Measurements from ENCODE around the gene EPHA3.
"Not testable (repeated sequence)": the region's sequence is repeated elsewhere in the genome, so short reads cannot be mapped to it uniquely, and the experiment has no call there.

The EPHA3 gene

DNA sequence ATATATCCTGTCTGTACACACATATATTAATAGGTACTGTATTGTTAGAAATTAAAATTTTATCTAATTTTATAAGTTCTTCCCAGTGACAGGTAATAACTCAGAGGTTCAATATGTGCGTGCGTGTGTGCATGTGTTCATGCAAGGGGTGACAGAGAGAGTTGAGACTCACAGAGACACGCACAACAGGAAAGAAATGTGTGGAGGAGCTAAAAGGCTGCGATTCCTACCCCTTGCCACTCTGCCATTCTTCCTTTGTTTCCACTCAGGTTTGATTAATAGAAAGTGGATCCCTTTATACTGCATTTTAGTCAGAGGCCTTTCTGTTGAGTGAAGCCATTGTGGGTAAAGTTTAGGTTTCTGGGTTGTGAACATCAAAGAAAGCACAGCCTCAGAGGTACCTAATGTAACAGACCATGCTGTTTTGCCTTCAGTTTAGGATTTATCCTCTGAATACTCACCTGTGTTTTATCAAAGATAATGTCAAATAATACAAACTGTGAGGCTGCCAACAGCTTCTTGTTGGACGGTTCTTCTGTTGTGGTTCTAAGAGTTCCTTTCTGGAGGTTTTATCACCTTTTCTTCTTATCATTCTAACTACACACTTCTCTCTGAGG lies 182.3 kb downstream of the EPHA3 start:
- DNase-seq = no peak

DNA sequence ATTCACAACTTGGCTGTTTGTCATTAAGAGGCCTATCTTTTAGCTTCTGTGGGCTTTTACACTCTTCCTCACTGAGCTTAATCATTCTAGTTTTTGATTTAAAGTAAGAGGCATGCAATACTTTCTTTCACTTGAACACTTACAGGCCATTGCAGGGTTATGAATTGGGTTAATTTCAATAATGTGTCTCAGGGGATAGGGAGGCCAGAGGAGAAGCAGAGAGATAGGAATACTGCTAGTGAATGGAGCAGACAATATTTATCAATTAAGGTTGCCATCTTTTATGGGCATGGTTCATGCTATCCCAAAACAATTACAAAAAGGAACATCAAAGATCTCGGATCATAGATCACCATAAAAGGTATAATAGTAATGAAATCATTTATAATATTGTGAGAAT lies 189.8 kb downstream of the EPHA3 start:
- DNase-seq = no peak

DNA sequence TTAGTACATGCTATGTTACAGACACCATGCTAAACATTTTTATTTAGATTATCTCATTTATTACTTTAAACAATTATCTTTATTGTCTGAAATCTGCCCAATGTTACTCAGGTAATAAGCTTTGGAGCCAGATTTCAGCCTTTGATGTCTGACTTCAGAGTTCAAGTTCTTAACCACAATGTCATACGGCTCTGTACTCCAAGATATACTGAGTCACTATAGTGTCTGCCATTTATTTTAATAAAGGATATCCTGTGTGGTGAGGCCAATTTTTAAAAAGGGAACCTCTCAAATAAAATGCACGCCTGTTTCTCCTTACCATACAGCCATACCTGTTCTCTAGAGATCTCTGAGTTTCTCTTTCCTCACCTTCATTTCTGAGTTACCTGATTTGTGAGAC lies 193.1 kb downstream of the EPHA3 start:
- no peak for DNase-seq

DNA sequence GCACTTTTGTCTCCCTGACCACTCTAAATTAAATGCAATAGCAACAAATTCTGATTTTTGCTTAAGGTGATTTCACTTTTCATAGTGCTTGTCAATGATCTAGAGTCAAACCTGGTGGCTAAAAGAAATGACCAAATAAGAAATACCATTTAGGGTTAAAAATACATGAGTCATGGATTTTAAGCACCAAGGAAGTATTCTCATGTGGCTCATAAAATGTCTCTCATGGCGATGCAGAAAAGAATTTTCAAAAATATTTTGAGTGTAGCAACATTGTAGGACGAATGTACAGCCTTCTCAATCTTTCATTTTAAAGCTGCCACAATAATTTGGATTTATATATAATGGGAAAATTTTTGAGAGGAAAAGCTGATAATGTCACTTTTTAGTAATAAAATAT lies 193.6 kb downstream of the EPHA3 start:
- DNase-seq = no peak

DNA sequence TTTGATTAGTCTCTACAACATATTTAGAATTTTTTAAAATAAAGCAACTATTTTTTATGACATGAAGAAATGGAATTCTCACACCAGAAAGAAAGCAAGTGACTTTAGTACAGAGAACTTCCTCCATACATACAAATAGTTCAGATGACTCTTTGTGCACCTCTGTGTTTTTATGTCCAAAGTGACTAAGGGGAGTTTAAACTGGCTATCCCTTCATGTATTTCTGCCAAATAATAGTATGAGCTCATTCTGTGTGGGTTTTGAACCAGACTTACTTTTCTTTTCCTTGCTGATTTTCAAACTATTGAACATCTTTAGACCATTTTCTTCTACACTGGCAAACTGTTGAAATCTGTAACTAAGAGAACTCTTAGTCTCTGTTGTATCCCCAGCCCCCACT lies 196.3 kb downstream of the EPHA3 start:
- no peak for DNase-seq

DNA sequence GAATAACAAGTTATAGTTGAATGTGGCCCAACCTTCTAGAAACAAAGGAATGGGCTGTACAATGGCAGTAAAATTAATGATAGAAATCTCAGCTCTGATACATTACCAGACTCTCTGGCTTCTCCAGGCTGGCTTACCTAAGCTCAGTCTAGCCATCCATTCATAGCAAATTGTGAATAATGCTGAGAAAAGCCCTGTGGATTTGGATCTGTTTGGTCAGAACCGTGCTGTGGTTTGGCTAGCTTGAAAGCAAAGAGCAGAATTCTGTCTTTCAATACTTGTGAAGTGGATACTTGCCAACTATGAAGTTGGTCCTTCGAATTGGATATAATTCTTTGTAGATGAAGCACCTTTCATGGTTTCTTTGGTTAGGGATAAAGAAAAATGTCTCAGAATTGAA lies 199.1 kb downstream of the EPHA3 start:
- no peak for DNase-seq

DNA sequence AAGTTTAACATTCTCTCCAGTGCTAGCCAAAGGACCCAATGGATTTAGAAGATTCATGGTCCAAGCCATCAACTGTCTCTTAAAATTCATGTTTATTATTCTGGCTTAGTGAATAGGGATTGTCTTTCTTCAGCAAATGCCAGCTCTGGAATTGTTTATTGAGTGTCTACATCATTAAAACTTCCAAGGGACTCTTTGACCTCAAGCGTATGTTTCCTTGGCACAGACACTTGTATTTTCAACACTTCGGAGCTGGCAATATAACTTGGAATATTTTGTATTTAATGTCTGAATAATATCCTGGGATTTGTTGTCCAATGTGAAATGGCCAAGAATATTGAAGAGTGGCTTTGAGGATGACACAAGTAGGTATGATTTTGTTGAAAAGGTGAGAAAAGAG lies 204.2 kb downstream of the EPHA3 start:
- no peak for DNase-seq

DNA sequence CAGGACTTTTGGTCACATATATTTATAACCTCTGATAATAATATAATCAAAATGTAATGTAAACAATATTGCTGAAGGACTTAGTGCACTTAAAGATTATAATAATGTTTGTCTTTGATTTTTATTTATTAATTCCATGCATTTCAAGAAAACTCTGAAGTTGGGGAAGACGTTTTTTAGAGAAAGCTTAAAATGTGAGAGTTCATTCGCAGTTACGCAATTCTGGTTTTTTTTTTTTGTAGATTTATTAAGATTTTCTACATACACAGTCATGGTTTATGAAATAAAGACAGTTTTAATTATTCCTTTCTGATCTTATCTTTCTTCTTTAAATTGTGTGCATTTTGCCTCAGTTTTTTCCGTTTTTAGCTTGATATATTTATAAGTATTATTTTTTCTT lies 204.7 kb downstream of the EPHA3 start:
- DNase-seq = no peak

DNA sequence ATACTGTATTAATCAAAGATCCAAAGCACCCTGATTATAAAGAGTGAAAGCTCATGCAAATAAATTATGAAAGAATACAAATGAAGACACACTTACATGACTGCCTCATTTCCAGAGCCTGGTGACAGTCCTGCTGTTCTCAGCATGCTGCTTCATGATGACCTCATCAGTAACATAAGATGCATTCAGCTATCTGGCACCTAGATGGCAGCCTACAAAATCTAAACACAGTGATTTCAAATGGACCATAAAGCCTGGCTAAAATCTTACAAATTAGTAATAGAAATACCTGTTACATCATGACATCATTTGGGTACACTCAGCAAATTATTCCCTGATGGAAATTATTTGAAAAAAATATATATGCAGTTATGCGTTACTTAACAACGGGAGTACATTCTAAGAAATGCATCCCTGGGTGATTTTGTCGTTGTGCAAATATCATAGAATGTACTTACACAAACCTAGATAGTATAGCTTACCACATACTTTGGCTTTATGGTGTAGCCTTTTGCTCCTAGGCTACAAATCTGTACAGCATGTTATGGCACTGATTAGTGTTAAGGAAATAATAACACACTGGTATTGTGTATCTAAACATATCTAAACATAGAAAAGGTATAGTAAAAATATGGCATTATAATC lies 207.2 kb downstream of the EPHA3 start:
- DNase-seq = no peak

DNA sequence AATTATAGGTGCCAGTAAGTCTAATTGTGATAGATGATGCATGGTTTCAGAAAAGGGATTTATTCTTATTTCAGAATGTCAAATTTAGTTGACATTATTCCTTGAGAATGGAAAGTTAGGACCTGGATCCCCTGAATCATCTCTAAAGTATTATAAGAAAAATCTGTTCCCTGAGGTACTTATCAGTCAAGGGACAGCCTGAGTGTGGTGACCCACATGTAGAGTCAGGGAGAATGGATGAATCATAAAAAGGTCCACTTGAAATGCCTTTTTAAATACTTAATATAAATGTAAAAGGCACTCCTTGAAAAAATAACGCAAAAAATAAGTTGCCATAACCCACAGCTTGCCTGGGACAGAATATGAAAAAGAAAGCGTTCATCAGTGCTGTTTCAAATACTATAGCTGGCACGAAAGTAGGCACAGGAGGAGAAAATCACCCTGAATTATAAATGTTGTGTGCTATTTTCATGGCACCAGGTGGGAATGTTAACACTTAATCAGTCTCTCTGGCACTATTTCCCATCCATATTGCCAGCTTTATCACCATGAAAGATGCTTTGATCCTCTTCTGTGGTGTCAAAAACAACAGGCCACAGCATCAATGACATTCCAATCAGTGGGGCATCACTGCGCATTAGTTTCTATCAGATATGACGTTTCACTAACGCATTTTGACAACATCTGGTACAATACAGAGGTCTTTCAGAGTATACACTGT lies 208.5 kb downstream of the EPHA3 start:
- no peak for DNase-seq

DNA sequence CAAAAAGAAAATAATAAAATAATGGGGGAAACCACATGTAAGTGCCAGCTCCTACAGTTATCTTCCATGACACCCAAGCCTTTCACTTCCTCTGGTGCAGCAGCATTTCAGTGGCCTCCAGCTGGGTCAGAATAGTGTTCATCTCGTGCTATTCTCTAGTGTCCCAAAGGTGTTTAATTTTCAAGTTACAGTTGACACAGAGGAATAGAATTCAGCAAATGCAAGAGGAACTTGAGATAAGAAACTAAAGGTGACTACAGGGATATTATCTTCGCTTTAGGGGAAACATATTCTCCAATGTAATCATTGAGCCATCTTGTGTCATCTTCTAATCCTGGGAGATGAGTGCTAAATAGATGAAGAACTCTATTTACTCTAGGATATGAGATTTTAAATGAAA lies 212.8 kb downstream of the EPHA3 start:
- DNase-seq = no peak

DNA sequence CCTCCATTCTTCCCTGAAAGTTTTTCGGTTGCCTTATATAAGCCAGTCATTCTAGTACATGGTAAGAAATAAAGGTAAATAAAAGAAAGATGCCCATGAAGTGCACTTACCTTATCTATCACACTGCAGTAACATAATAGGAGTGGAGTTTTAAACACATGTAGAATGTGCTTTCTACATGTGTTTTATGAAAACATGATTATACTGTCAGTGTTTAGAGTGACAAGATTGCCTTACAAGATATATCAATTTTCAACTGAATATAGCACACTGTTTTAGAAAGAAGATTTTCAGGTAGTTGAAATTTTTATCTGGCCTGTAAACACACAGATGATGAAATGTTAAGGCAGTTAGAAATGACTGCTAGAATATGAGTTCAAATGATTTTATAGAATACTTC lies 219.6 kb downstream of the EPHA3 start:
- no peak for DNase-seq

DNA sequence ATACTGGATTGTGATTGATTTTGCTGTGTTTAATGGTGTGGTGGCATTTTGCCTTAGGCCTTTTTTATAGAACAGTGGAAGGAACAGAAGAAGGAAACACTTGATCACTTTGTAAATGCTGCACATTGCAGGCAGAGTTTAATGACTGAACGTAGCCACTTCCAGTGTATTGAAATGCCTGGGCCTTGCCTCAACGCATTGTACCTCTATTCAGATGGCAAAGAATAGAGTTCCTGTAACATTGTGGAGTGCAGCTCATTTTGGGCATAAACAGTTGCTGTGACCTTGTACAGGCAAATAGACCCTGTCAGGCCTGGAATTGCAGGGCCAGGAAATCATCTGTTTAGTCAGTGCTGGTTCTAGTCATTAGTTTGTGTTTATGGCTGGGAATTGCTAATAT lies 225.0 kb downstream of the EPHA3 start:
- DNase-seq = no peak

DNA sequence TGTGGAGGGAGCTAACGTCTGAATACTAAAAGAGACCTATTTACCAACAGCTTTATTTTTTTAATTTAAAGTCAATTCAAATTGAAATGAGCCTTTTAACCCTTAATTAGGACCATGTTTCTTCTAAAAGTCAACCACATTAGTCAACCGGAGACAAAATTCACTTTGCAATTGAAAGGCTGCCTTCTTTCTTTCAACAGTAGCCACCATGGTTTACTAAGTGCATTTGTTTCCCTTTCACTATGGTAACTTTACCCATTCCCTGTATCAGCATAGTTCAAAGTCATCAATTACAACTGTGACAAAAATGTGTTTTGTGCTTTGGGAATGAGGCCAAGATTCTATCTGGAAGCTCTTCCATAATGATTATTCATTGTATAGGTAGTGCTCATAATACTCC lies 225.4 kb downstream of the EPHA3 start:
- DNase-seq = no peak

DNA sequence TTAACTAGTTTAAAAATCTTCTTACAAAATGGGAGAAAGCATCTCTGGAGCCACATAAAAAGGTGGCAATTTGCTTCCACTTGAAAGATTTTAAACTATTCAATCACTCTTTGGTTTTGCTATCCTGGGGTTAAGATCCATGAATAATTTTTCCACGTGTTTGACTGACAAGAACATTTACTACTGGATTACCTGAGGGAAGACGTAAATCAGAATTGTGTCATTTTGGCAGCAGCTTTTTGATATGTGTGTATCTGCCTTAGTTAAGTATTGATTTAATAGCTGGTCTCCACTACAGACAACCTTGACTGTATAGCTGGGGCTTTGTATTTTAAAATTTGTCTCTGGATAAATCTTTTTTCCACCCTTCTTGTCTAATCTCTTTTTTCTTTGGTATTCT lies 228.3 kb downstream of the EPHA3 start:
- no peak for DNase-seq

DNA sequence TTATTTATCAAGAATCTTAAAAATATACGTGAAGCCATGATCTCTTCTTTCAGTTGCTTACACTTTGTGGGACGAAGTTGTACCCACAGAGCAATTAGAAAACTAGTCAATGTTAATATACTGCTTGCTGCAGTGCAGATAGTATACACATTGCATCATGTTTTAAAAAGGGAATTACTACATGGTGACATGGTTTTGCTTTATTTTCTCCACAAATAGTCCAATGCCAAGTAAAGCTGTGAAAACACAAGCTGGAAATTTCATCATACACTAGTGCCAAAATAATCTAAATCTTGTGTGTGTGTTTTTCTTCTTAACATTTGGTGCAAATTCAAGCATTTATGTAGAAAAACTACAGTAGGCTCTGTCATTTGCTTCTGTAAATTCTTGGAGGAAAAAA lies 233.0 kb downstream of the EPHA3 start:
- DNase-seq = no peak

DNA sequence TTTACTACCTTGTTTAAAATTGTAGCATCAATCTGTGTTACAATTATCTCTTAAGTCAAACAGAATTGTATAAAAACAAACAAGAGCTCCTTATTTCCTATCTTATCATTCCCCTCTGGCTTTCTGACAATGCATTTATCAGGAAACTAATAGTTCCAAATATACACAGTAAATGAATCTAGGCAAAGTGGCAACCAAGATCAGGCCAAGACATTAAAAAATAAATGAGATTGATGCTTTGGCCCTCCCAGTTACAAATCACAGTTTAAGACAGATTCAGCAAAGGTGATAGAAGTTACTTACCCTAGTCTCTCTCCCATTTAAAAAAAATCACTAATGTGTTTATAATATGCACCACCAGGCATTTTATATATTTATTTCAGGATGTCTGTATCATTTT lies 236.7 kb downstream of the EPHA3 start:
- no peak for DNase-seq

DNA sequence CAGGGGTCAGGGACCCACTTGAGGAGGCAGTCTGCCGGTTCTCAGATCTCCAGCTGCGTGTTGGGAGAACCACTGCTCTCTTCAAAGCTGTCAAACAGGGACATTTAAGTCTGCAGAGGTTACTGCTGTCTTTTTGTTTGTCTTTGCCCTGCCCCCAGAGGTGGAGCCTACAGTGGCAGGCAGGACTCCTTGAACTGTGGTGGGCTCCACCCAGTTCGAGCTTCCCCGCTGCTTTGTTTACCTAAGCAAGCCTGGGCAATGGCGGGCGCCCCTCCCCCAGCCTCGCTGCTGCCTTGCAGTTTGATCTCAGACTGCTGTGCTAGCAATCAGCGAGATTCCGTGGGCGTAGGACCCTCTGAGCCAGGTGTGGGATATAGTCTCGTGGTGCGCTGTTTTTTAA lies 243.5 kb downstream of the EPHA3 start:
- DNase-seq = not testable (repeated sequence)

DNA sequence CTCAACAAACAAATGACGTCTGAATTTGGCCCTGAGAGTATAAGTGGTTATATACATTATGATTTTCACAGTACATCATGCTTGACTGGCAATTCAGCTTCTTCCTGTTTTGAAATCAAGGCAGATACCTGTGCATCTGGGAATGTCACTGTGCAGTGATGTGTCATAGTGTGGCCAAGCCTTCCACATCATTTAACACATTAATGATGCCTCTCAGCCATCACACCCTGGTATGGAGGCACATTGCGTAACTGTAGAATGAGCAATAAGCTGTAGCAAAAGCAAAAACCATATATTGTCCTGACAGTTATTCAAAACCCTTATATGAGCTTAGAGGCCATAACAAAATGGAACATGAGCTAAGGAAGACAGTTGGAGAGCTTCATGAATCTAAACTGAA lies 246.0 kb downstream of the EPHA3 start:
- DNase-seq = no peak

DNA sequence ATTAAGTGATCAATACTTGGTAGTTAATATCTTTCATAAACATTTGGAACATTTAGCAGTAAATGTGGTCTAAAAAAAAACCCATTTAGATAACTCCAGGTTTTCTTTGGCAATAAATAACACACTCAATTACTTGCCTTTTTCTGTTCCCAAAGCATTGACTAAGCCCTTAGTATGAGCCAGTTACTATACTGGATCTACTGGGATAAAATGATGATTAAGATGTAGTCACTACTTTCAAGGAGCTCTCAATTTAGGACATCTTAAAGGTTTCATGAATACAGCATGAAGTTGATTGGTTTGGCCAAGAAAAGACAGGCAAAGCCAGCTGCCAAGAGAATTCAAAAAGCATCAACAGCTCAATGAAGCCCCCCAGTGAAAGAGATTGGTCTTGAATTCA lies 250.9 kb downstream of the EPHA3 start:
- DNase-seq = no peak

DNA sequence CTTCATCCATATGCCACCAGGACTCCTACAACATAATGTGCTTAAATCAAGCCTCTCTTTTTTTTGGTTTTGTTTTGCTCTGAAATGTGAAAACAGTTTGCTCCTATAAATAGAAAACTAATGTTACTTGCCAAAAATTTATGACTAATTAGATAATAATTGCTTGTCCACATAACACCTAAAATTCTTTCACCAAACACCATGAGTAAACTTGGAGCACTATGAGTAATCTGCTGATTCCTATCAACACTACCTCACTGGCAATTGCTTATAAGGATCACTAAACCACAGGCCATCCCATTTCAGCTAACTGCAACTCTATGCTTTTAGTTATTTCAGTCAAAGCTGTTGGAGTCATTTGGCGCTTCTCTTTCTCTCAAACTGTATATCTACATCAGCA lies 252.7 kb downstream of the EPHA3 start:
- DNase-seq = no peak

DNA sequence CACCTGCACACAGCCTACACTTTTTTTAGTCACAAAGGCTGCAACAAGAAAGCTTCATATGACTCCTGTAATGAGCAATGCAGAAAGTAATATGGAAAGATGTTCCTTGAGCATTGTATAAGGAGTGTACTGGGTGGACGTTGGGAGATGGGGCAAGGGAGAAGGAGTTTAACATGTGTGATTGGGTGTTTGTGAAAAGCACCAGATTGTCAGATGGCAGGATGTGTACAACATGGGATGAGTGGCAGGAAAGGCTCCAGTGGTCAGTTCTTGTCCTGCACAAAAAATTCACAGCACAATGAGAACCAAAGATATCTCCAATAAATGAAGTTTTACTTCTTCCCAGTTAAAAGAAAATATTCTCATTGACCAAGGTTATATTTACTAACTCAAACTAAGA lies 255.1 kb downstream of the EPHA3 start:
- DNase-seq = no peak

DNA sequence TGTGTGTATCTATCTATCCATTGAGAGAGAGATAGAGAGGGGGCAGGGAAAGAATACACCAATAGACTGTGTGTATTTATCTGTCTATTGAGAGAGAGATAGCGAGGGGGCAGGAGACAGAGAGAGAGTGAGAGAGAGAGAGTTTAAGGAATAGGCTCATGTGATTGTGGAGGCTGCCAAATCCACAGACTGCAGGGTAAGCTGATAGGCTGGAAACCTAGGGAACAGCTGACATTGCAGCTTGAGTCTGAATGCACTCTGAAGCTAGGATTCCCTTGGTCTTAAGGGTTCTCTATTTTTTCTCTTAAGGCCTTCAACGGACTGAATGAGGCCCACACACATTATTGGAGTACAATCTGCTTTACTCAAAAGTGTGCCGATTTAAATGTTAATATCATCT lies 255.8 kb downstream of the EPHA3 start:
- DNase-seq = no peak

DNA sequence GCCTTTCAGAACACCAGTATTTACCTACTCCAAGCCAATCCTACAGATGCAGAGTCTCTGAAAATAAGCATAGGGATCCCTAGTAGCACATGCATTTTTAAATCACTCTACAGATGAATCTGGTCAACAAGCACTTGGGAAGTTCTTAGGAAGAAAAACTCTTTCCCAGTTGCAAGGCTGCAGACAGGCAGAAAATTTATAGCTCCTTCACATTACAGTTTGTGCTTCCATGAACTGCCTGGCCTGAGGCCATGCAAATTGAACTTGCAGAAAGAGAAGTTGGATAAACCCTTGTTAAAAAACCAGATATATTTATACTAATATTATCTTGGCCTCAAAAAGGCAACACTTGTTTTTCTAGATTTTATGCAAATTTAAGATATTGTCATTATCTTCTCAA lies 256.9 kb downstream of the EPHA3 start:
- no peak for DNase-seq

DNA sequence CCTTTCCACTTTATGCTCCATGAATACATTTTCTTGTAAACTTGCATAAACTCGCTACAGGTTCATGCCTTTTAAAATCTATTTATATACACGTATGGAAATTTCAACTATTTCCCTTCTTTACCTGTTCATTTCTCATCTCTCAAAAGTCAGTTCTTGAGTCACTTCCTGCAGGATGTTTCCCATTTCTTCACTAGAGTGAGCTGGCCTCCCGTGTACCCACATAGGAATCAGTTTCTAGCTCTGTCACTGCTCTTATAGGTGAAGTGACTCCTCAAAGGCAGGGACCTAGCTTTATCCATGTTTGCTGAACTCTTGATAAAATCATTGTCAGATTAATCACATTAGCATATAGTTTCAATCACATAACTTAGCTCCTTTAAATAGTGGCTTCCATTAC lies 259.7 kb downstream of the EPHA3 start:
- DNase-seq = no peak

All from stimulated activated CD4-positive, alpha-beta T cell treated with anti-CD3 and anti-CD28 coated beads, Interleukin-2, amount 100 ng/mL, for 48 hours (primary cell).